Measurements from ENCODE around the gene DENND4B.
"Not testable (repeated sequence)": the region's sequence is repeated elsewhere in the genome, so short reads cannot be mapped to it uniquely, and the experiment has no call there.

DNA sequence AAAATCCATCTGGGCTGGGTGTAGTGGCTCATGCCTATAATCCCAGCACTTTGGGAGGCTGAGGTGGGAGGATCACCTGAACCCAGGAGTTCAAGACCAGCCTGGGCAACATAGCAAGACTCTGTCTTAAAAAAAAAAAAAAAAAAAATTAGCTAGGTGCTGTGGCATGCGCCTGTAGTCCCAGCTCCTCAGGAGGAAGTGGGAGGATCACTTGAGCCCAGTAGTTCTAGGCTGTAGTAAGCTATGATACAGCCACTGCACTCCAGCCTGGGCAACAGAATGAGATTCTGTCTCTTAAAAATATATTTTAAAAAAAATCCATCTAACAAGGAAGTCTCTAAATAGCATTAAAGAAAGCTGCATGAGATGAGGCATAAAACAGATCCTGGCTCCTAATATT is 50.7 kb downstream of the DENND4B start:
- TF ChIP-seq, protein P1, sequence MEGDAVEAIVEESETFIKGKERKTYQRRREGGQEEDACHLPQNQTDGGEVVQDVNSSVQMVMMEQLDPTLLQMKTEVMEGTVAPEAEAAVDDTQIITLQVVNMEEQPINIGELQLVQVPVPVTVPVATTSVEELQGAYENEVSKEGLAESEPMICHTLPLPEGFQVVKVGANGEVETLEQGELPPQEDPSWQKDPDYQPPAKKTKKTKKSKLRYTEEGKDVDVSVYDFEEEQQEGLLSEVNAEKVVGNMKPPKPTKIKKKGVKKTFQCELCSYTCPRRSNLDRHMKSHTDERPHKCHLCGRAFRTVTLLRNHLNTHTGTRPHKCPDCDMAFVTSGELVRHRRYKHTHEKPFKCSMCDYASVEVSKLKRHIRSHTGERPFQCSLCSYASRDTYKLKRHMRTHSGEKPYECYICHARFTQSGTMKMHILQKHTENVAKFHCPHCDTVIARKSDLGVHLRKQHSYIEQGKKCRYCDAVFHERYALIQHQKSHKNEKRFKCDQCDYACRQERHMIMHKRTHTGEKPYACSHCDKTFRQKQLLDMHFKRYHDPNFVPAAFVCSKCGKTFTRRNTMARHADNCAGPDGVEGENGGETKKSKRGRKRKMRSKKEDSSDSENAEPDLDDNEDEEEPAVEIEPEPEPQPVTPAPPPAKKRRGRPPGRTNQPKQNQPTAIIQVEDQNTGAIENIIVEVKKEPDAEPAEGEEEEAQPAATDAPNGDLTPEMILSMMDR (IDR thresholded peaks at IDR 0.05; ENCODE audit: poor library complexity): not testable (repeated sequence)
- TF ChIP-seq EZH2phosphoT487 (IDR thresholded peaks at IDR 0.05; ENCODE audit: low read depth, severe bottlenecking, unreplicated experiment): not testable (repeated sequence)
